GM23338 (cell line): ENCODE data around the gene TRIM37. TPM values are rescaled to one million over a fixed set of nuclear protein-coding genes. Genes with fewer than 3 reads are reported as not detected.

Source experiments
- ATAC-seq: fragments of 200-7000 bp; cut with Tn5 transposase; 3 replicates; pipeline ENCODE4 v1.9.1; 2020
- DNase-seq: peaks from one replicate; pipeline ENCODE4 v3.0.0-alpha.2; 2015; ENCODE audit warnings: low spot score
- H2AFZ ChIP-seq: fragments of 200-600 bp; sonication (generic); 2 replicates; pipeline ENCODE4 v1.8.0; 2016; ENCODE audit warnings: antibody characterized with exemption, mild to moderate bottlenecking, moderate library complexity
- H3F3A ChIP-seq: fragments of 200-600 bp; sonication (generic); replicated peaks from 2 replicates; pipeline ENCODE4 v1.8.0; 2017; ENCODE audit warnings: antibody characterized with exemption, mixed run types, low read depth
- H3K27ac ChIP-seq: fragments of 200-600 bp; sonication (generic); 2 replicates; pipeline ENCODE4 v1.6.1; 2016; ENCODE audit warnings: low read depth
- H3K27me3 ChIP-seq: fragments of 200-600 bp; sonication (generic); 2 replicates; pipeline ENCODE4 v1.8.0; 2016; ENCODE audit warnings: mild to moderate bottlenecking, mixed run types, moderate library complexity; ENCODE audit not compliant: insufficient read depth
- H3K36me3 ChIP-seq: fragments of 200-600 bp; sonication (generic); 2 replicates; pipeline ENCODE4 v1.8.0; 2016; ENCODE audit warnings: mild to moderate bottlenecking; ENCODE audit not compliant: insufficient read depth
- H3K4me1 ChIP-seq: fragments of 200-600 bp; sonication (generic); 2 replicates; pipeline ENCODE4 v1.8.0; 2016; ENCODE audit warnings: mild to moderate bottlenecking, moderate library complexity; ENCODE audit not compliant: insufficient read depth
- H3K4me2 ChIP-seq: fragments of 200-600 bp; sonication (generic); 2 replicates; pipeline ENCODE4 v1.7.1; 2017; ENCODE audit warnings: mixed run types
- H3K4me3 ChIP-seq: fragments of 200-600 bp; sonication (generic); 2 replicates; pipeline ENCODE4 v1.6.1; 2016; ENCODE audit warnings: mixed run types
- H3K79me2 ChIP-seq: fragments of 200-600 bp; sonication (generic); replicated peaks from 2 replicates; pipeline ENCODE4 v1.8.0; 2017; ENCODE audit warnings: mild to moderate bottlenecking; ENCODE audit not compliant: insufficient read depth
- H3K9me2 ChIP-seq: fragments of 200-600 bp; sonication (generic); 2 replicates; pipeline ENCODE4 v1.8.0; 2017; ENCODE audit not compliant: insufficient read depth
- H4K20me1 ChIP-seq: fragments of 200-600 bp; sonication (generic); replicated peaks from 2 replicates; pipeline ENCODE4 v1.8.0; 2017; ENCODE audit warnings: mild to moderate bottlenecking; ENCODE audit not compliant: insufficient read depth
- H3K27ac Mint-ChIP-seq: 2 replicates; pipeline ENCODE4 v1.8.0; 2020; ENCODE audit warnings: inconsistent platforms, mild to moderate bottlenecking, moderate library complexity, mixed read lengths
- H3K27me3 Mint-ChIP-seq: 3 replicates; pipeline ENCODE4 v1.8.0; 2022; ENCODE audit warnings: low read depth, mild to moderate bottlenecking, moderate library complexity, mixed read lengths, inconsistent platforms; ENCODE audit not compliant: insufficient read depth, poor library complexity
- H3K36me3 Mint-ChIP-seq: 3 replicates; pipeline ENCODE4 v1.8.0; 2021; ENCODE audit warnings: low read depth, mild to moderate bottlenecking, inconsistent platforms, moderate library complexity, mixed read lengths
- H3K4me1 Mint-ChIP-seq: 3 replicates; pipeline ENCODE4 v1.8.0; 2020; ENCODE audit warnings: mild to moderate bottlenecking, inconsistent platforms, mixed read lengths
- H3K4me3 Mint-ChIP-seq: 3 replicates; pipeline ENCODE4 v1.8.0; 2021; ENCODE audit warnings: moderate library complexity, mild to moderate bottlenecking, inconsistent platforms, mixed read lengths
- H3K9me3 Mint-ChIP-seq: 3 replicates; pipeline ENCODE4 v1.8.0; 2020; ENCODE audit warnings: moderate library complexity, mild to moderate bottlenecking, inconsistent platforms, mixed read lengths
- CREB1 ChIP-seq: fragments of 250-450 bp; sonication (Bioruptor Pico); IDR thresholded peaks from 2 replicates; pipeline ENCODE4 v1.5.0; 2020; ENCODE audit warnings: low read depth, mild to moderate bottlenecking, moderate library complexity
- CTCF ChIP-seq, 2 experiments: fragments of 200-600 bp in 1 of 2; sonication (generic) in 1 of 2; conservative IDR thresholded peaks; 2 replicates each; pipeline versions ENCODE4 v1.5.1 to v1.6.1; 2016 to 2017; ENCODE audit warnings: antibody characterized with exemption in 2 of 2, low read depth in 2 of 2, mild to moderate bottlenecking in 2 of 2, moderate library complexity in 1 of 2
- ETS1 ChIP-seq: IDR thresholded peaks from 2 replicates; pipeline ENCODE4 v1.6.1; 2016; ENCODE audit warnings: antibody characterized with exemption
- EZH2 ChIP-seq: fragments of 200-600 bp; sonication (generic); IDR thresholded peaks from one replicate; pipeline ENCODE4 v1.8.0; 2017; ENCODE audit warnings: antibody characterized with exemption, mild to moderate bottlenecking, low read depth; ENCODE audit not compliant: unreplicated experiment
- EZH2phosphoT487 ChIP-seq: fragments of 200-600 bp; sonication (generic); IDR thresholded peaks from one replicate; pipeline ENCODE4 v1.8.1; 2018; ENCODE audit warnings: antibody characterized with exemption; ENCODE audit not compliant: unreplicated experiment
- JUNB ChIP-seq: IDR thresholded peaks from one replicate; pipeline ENCODE4 v1.6.1; 2016; ENCODE audit warnings: antibody characterized with exemption; ENCODE audit not compliant: unreplicated experiment
- NANOG ChIP-seq: IDR thresholded peaks from 2 replicates; pipeline ENCODE4 v1.6.1; 2016; ENCODE audit warnings: antibody characterized with exemption, borderline replicate concordance
- POLR2AphosphoS5 ChIP-seq: IDR thresholded peaks from 2 replicates; pipeline ENCODE4 v1.6.1; 2016; ENCODE audit warnings: antibody characterized with exemption, low read depth
- REST ChIP-seq: IDR thresholded peaks from one replicate; pipeline ENCODE4 v1.6.1; 2018; ENCODE audit warnings: antibody characterized with exemption; ENCODE audit not compliant: unreplicated experiment
- STAT1 ChIP-seq: IDR thresholded peaks from one replicate; pipeline ENCODE4 v1.6.1; 2016; ENCODE audit warnings: antibody characterized with exemption; ENCODE audit not compliant: unreplicated experiment
- ZNF331 ChIP-seq: fragments of 250-450 bp; sonication (Bioruptor Pico); IDR thresholded peaks from 2 replicates; pipeline ENCODE4 v1.5.0; 2020; ENCODE audit warnings: low read depth, mild to moderate bottlenecking, moderate library complexity
- polyA plus RNA-seq: library from polyadenylated mRNA; unstranded; fragments of >200 nt; fragmentation: Nextera tagmentation; extraction: Ambion mirVana; gene quantifications from 2 replicates; pipeline ENCODE4 v1.2.1, GENCODE V29; 2016
- total RNA-seq: library from RNA; depleted of rRNA; stranded (reverse); fragments of >200 nt; shearing (Covaris generic); gene quantifications from 2 replicates; pipeline ENCODE4 v1.2.3, GENCODE V29; 2014
- TF ChIP-seq, protein P1 (sequence below): fragments of 250-450 bp; sonication (Bioruptor Pico); IDR thresholded peaks from 2 replicates; pipeline ENCODE4 v1.5.0; 2020; ENCODE audit warnings: mild to moderate bottlenecking, moderate library complexity

The TRIM37 gene
- total and polyA plus RNA-seq, 2 experiments from 2014 or later, result 61.1 to 71.2 TPM

- Histone ChIP-seq H3K79me2 (peaks cover 16% of the 10 kb centered on the region; the same call in 1 of the 2 replicates), H3K4me2 (no peak overlapping the region), H3K27me3 (no peaks in the 10 kb centered on the region), H3K4me1 (no peaks in the 10 kb centered on the region), H3K4me3 (no peak overlapping the region), H4K20me1 (peaks cover 8% of the 10 kb centered on the region; the same call in 1 of the 2 replicates), H3K36me3 (peaks cover 19% of the 10 kb centered on the region), H3K9me2 (no peaks in the 10 kb centered on the region), H2AFZ (no peak overlapping the region), H3F3A (no peaks in the 10 kb centered on the region), H3K27ac (no peak overlapping the region)
- peaks cover 32% of the 10 kb centered on the region for H3K36me3 Mint-ChIP-seq
- TF ChIP-seq POLR2AphosphoS5, result no peak
- TF ChIP-seq REST, result no peak
- no peak for TF ChIP-seq EZH2phosphoT487
- TF ChIP-seq ETS1, result no peak
- TF ChIP-seq EZH2, result no peak
- TF ChIP-seq, protein P1, sequence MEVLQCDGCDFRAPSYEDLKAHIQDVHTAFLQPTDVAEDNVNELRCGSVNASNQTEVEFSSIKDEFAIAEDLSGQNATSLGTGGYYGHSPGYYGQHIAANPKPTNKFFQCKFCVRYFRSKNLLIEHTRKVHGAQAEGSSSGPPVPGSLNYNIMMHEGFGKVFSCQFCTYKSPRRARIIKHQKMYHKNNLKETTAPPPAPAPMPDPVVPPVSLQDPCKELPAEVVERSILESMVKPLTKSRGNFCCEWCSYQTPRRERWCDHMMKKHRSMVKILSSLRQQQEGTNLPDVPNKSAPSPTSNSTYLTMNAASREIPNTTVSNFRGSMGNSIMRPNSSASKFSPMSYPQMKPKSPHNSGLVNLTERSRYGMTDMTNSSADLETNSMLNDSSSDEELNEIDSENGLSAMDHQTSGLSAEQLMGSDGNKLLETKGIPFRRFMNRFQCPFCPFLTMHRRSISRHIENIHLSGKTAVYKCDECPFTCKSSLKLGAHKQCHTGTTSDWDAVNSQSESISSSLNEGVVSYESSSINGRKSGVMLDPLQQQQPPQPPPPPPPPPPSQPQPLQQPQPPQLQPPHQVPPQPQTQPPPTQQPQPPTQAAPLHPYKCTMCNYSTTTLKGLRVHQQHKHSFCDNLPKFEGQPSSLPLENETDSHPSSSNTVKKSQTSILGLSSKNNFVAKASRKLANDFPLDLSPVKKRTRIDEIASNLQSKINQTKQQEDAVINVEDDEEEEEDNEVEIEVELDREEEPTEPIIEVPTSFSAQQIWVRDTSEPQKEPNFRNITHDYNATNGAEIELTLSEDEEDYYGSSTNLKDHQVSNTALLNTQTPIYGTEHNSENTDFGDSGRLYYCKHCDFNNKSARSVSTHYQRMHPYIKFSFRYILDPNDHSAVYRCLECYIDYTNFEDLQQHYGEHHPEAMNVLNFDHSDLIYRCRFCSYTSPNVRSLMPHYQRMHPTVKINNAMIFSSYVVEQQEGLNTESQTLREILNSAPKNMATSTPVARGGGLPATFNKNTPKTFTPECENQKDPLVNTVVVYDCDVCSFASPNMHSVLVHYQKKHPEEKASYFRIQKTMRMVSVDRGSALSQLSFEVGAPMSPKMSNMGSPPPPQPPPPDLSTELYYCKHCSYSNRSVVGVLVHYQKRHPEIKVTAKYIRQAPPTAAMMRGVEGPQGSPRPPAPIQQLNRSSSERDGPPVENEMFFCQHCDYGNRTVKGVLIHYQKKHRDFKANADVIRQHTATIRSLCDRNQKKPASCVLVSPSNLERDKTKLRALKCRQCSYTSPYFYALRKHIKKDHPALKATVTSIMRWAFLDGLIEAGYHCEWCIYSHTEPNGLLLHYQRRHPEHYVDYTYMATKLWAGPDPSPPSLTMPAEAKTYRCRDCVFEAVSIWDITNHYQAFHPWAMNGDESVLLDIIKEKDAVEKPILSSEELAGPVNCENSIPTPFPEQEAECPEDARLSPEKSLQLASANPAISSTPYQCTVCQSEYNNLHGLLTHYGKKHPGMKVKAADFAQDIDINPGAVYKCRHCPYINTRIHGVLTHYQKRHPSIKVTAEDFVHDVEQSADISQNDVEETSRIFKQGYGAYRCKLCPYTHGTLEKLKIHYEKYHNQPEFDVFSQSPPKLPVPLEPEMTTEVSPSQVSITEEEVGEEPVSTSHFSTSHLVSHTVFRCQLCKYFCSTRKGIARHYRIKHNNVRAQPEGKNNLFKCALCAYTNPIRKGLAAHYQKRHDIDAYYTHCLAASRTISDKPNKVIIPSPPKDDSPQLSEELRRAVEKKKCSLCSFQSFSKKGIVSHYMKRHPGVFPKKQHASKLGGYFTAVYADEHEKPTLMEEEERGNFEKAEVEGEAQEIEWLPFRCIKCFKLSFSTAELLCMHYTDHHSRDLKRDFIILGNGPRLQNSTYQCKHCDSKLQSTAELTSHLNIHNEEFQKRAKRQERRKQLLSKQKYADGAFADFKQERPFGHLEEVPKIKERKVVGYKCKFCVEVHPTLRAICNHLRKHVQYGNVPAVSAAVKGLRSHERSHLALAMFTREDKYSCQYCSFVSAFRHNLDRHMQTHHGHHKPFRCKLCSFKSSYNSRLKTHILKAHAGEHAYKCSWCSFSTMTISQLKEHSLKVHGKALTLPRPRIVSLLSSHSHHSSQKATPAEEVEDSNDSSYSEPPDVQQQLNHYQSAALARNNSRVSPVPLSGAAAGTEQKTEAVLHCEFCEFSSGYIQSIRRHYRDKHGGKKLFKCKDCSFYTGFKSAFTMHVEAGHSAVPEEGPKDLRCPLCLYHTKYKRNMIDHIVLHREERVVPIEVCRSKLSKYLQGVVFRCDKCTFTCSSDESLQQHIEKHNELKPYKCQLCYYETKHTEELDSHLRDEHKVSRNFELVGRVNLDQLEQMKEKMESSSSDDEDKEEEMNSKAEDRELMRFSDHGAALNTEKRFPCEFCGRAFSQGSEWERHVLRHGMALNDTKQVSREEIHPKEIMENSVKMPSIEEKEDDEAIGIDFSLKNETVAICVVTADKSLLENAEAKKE, result no peak
- TF ChIP-seq JUNB, result no peak
- TF ChIP-seq NANOG, result no peak
- no peak for TF ChIP-seq ZNF331 (CRISPR knock-in tag)
- TF ChIP-seq CREB1 (CRISPR knock-in tag), result no peak
- no peak for TF ChIP-seq STAT1
- no peak for TF ChIP-seq CTCF (conservative IDR thresholded peaks at IDR 0.05; ENCODE audit: low read depth in 2 of 2)
- ATAC-seq (no peak), DNase-seq (no peak)
- H3K27me3 Mint-ChIP-seq, result peaks cover 1% of the 10 kb centered on the region
- H3K4me1 Mint-ChIP-seq, result no peaks in the 10 kb centered on the region
- H3K27ac Mint-ChIP-seq, result no peak overlapping the region
- no peak overlapping the region for H3K4me3 Mint-ChIP-seq
- H3K9me3 Mint-ChIP-seq, result no peaks in the 10 kb centered on the region
These were observed 22.5 kb downstream of the TRIM37 start for GRCh38 chr17:59084154-59084553.
